ENCODE results near the gene PARVA.
A peak's percentile ranks its signal among the peaks of the same experiment; 100 is the strongest.

The PARVA gene

GRCh38 chr11:12433121-12433520 is 55.8 kb downstream of the PARVA start:
- no peak for DNase-seq (ENCODE audit: low read depth)

- no peak for DNase-seq (ENCODE audit: low read depth)
Measured at GRCh38 chr11:12433571-12434324, 56.4 kb downstream of the PARVA start.

GRCh38 chr11:12434325-12434654 is 56.9 kb downstream of the PARVA start:
- DNase-seq (ENCODE audit: low read depth): no peak

- DNase-seq (ENCODE audit: low read depth): no peak
Measured at GRCh38 chr11:12435264-12435663, 57.9 kb downstream of the PARVA start.

- no peak for DNase-seq (ENCODE audit: low read depth)
Measured at GRCh38 chr11:12436266-12436665, 58.9 kb downstream of the PARVA start.

GRCh38 chr11:12438291-12438690 is 60.9 kb downstream of the PARVA start:
- no peak for DNase-seq (ENCODE audit: low read depth)

DNA sequence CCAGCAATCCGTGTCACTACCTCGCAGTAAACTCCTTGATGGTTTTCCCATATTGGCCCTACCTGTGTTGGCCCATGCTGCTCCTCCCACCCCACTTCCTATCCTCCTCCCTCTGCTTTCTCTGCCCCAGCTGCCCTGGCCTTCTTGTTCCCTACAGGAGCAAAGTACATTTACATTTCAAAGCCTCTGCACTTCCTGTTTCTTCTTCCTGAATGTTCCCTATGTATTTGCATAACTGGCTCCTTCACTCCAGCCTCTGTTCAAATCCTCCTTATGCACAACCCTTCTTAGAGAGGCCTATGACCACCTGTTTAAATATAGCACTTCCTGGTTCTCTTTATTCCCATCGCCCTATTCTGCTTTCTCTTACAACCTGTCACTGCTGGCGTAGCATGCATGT is 62.2 kb downstream of the PARVA start:
- no peak for DNase-seq (ENCODE audit: low read depth)

GRCh38 chr11:12440565-12440964 is 63.2 kb downstream of the PARVA start:
- no peak for DNase-seq (ENCODE audit: low read depth)

DNA sequence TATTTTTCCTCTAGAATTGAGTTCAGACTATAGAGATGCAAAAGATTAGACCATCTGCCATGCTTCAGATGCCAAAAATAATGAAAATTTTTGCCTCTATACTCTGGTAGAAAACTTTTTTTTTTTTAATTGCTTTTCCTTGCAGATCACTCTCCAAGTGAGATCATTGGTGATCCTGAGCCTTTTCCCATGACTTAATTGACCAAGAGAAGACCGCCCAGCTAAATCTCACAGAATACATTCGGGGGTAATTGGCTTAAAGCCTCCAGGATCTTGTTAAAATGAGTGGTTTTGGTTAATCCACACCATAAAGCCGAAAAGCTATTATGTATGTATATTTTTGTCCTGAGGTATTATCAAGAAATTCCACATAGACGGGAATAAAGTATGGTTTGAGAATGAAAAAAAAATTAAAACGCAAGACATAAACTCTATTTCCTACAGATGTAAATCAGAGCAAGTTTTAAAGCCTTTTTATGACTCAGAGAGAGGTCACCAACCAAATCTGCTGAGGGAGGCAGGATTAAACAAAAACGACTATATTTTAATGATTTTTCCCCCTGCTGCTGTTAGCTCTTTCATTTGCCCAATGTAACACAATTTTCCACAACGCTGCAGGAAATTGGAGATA is 64.0 kb downstream of the PARVA start:
- DNase-seq (ENCODE audit: low read depth): no peak

- no peak for DNase-seq (ENCODE audit: low read depth)
Measured at GRCh38 chr11:12444601-12445000, 67.2 kb downstream of the PARVA start.

- no peak for DNase-seq (ENCODE audit: low read depth)
Measured at GRCh38 chr11:12445001-12445400, 67.6 kb downstream of the PARVA start.

DNA sequence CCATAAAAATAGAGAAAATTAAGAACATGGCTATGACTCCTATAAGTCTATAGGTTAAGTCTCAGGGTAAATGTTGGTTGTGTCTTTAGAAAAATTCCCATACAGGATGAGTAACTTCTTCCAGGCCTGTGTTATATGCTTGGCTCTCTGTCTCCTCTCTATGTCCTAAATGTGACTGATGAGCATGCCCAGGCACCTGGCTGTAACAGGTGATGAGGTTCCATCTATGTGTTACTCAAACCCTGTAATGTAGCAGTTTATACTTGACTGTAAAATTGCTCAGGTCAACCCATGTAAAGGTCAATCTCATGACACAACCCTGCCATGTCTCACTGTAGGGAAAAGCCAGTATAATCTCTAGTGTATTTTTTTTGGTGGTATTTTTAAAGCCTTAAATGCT is 69.5 kb downstream of the PARVA start:
- no peak for DNase-seq (ENCODE audit: low read depth)

DNA sequence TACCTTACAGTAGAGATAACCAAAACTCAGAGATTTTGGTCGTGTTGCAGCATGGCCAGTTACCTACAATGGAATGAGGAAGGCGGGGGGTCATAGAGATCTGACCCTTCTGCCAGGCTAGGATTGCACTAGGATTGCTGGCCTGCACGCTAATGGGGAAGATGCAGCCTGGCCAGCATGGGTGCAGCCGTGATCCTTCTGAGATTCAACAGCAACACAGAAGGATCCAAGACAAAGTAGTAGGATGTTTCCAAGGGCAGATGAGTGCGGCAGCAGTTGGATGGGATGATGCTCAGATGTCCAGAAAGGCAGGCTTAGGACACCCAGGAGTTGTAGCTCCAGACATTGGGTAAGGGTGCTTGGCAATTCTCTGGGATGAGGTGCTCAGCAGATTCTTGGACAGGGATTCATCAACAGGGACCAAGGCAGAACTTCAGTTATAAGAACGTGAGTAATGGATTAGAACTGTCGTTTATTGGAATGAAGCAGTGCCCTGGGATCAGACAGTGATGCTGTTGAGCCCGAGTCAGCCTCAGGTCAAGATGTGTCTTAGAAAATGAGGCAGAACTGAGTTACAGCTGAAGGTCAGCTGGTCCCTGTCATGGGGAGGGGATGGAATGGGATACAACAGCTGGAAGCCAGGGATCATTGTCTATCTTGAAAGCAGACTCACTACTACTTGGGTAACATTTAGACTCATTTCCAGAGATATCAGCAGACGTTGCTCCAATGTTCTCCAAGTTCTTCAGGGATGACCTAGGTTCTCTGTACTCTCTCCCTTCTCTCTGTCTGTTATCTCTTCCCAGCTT is 71.0 kb downstream of the PARVA start:
- no peak for DNase-seq (ENCODE audit: low read depth)

GRCh38 chr11:12449961-12450715 is 72.8 kb downstream of the PARVA start:
- DNase-seq (ENCODE audit: low read depth): no peak

GRCh38 chr11:12451179-12451814 is 73.9 kb downstream of the PARVA start:
- no peak for DNase-seq (ENCODE audit: low read depth)

DNA sequence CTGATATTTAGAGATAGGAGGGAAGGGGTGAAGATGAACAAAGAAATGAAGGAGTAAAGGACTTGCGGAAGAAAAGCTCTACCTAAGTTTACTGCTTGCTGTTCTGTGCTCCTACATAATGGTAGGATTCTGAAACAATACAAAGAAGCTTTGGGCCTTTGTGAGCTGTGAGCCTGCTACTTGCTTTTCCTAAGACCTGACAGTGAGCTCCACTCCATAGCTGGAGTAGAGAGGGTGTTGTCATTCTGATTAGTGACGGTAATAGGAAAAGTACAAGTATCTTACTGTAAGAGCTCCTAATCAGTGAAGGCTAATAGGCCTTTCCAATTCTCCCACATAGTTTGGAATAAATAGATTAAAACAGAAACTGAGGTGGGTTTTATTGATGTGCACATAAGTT is 75.9 kb downstream of the PARVA start:
- DNase-seq (ENCODE audit: low read depth): no peak

GRCh38 chr11:12454782-12455181 is 77.4 kb downstream of the PARVA start:
- DNase-seq (ENCODE audit: low read depth): peak; percentile 17

DNA sequence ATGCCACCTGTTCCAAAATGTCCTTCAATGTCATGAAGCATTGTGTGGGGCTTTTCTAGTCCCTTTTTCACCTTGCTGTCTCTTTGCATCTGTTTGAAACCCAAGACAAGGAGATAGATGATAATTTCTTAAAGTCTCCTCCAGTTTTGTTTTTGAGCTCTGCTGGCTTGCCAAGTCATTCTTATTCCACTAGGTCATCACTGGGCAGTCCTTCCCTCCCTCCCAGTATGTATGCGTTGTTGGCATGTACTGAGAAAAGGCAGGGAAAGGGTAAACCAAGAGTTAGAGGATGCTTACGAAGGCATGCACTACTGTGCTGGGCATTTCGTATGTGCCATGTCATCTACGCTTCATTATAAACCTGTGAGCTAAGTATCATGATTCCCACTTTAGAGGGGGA is 78.6 kb downstream of the PARVA start:
- DNase-seq (ENCODE audit: low read depth): peak; percentile 23

DNA sequence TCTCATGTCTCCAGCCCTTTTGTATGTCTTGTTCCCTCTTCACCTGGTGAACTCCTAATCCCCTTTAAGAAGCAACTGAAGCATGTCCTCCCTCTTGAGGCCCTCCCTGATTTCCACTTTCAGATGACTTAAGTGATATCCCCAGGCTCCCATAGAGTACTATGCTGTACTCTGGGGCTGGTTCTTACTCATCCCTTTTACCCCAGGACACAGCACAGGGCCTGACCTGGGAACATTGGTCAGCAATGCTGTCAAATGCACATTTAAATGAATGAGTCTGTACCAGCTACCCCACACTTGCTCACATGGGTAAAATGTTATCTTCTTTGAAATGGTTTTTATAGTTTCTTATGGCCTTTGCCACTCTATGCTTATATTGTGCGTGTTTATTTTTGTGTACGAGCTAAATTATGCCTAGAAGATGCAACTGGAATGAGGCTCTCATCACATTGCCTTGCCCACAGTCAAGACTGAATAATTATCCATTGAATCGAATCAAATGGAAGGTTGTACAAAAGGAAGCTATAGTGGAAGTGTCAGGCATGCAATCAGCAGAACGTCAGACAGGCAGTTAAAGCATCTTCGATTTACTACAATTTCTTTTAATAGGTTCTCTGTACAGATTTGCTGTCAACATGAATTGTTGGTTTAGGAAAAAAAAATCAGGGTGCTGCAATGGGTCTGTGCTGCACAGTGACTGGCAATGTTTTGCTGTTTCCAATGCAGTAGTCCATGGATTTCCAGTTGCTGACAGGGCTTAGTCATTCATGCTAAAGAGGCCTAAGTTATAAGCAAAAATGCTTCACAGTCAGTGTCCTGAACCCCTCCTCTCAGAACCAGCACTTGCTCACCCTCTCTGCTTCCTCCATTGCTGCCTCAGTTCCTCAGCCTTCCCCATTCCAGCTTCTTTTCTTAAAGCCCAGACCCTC is 79.5 kb downstream of the PARVA start:
- no peak for DNase-seq (ENCODE audit: low read depth)

GRCh38 chr11:12458042-12458441 is 80.7 kb downstream of the PARVA start:
- DNase-seq (ENCODE audit: low read depth): no peak

- no peak for DNase-seq (ENCODE audit: low read depth)
Measured at GRCh38 chr11:12459374-12459773, 82.0 kb downstream of the PARVA start.
